Kidney (tissue), 14 donors: Measurements from ENCODE around the gene CYTH2. TPM values are rescaled to one million over a fixed set of nuclear protein-coding genes. Genes with fewer than 3 reads are reported as not detected.

Experiments
- DNase-seq, 5 donors: peaks; one replicate each; pipeline ENCODE4 v3.0.0-alpha.2; 2013 to 2020
- FAIRE-seq: peaks from 2 replicates; lab custom pipeline; 2012; peaks lifted over from hg19 to GRCh38; lab: Jason Lieb, UNC
- H3K27ac ChIP-seq, 2 donors: one replicate each; pipeline ENCODE4 v1.7.0; 2013; ENCODE audit warnings: low read depth in 2 of 2, low read length in 2 of 2, inconsistent platforms in 1 of 2
- H3K27me3 ChIP-seq: one replicate; pipeline ENCODE4 v1.7.1; 2013; ENCODE audit warnings: low read length, inconsistent platforms; ENCODE audit not compliant: control insufficient read depth, insufficient read depth
- H3K36me3 ChIP-seq, 3 donors: one replicate each; pipeline versions ENCODE4 v1.7.0 to v1.7.1; 2013; ENCODE audit warnings: low read length in 3 of 3, control low read depth in 1 of 3, inconsistent platforms in 1 of 3; ENCODE audit not compliant: insufficient read depth in 3 of 3, control insufficient read depth in 2 of 3
- H3K4me1 ChIP-seq, 3 donors: one replicate each; pipeline versions ENCODE4 v1.7.0 to v1.7.1; 2013; ENCODE audit warnings: low read length in 3 of 3, inconsistent platforms in 1 of 3, low read depth in 1 of 3; ENCODE audit not compliant: control insufficient read depth in 2 of 3, insufficient read depth in 2 of 3
- H3K4me3 ChIP-seq, 3 donors: one replicate each; pipeline versions ENCODE4 v1.7.0 to v1.8.1; 2013; ENCODE audit warnings: low read length in 3 of 3, control low read depth in 1 of 3, inconsistent platforms in 1 of 3
- H3K9ac ChIP-seq, 3 donors: one replicate each; pipeline versions ENCODE4 v1.7.0 to v1.7.1; 2013; ENCODE audit warnings: low read length in 3 of 3, control low read depth in 1 of 3, inconsistent platforms in 1 of 3
- H3K9me3 ChIP-seq, 3 donors: one replicate each; pipeline versions ENCODE4 v1.7.0 to v1.7.1; 2013; ENCODE audit warnings: low read length in 3 of 3, control low read depth in 1 of 3, inconsistent platforms in 1 of 3; ENCODE audit not compliant: control insufficient read depth in 2 of 3, insufficient read depth in 1 of 3
- intact Hi-C: fragments of 100-400 bp; cut with DNase I; formaldehyde crosslinking; loops from one replicate; pipeline ENCODE4 v1.11.1; 2022
- polyA plus RNA-seq: library from polyadenylated mRNA; stranded (reverse); fragments of 350-450 nt; fragmentation: Illumina TruSeq; extraction: RNeasy Lipid Tissue Mini Kit (QIAGEN cat#74804); gene quantifications from one replicate; pipeline ENCODE4 v1.2.3, GENCODE V29; 2014; ENCODE audit warnings: low read depth, low replicate concordance; ENCODE audit not compliant: insufficient read depth
- total RNA-seq: library from RNA; stranded (reverse); fragmentation: NEBNext Ultra II Directional; extraction: Animal tissue kit (Norgen Biotek cat#: 25700); gene quantifications from one replicate; pipeline ENCODE4 v1.2.1, GENCODE V29; 2021
- TF ChIP-seq, protein P1 (sequence below): IDR thresholded peaks from 3 replicates; pipeline ENCODE4 v1.5.1; 2012; ENCODE audit warnings: mild to moderate bottlenecking, moderate library complexity, borderline replicate concordance; ENCODE audit not compliant: insufficient read depth; ENCODE audit errors: extremely low read depth
- donor health status: control.
- donor health status: control.
- donor health status: control.
- donor health status: control.
- donor health status: control.
- donor health status: DM: yes; HTN: yes; CAD: no.
- donor health status: Normal renal cell carcinoma (clear cell type).

CYTH2 gene
- total and polyA plus RNA-seq, 2 donors from 2014 or later: 51.0 to 96.1 TPM

- TF ChIP-seq, protein P1, sequence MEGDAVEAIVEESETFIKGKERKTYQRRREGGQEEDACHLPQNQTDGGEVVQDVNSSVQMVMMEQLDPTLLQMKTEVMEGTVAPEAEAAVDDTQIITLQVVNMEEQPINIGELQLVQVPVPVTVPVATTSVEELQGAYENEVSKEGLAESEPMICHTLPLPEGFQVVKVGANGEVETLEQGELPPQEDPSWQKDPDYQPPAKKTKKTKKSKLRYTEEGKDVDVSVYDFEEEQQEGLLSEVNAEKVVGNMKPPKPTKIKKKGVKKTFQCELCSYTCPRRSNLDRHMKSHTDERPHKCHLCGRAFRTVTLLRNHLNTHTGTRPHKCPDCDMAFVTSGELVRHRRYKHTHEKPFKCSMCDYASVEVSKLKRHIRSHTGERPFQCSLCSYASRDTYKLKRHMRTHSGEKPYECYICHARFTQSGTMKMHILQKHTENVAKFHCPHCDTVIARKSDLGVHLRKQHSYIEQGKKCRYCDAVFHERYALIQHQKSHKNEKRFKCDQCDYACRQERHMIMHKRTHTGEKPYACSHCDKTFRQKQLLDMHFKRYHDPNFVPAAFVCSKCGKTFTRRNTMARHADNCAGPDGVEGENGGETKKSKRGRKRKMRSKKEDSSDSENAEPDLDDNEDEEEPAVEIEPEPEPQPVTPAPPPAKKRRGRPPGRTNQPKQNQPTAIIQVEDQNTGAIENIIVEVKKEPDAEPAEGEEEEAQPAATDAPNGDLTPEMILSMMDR: no peak
- no peak overlapping the region for H3K9ac ChIP-seq
- no peak for DNase-seq
- H3K4me1 ChIP-seq: no peaks in the 10 kb centered on the region
- no peaks in the 10 kb centered on the region for H3K27me3 ChIP-seq
- intact Hi-C loops: no loop called here
- no peak overlapping the region for H3K4me3 ChIP-seq
- H3K36me3 ChIP-seq: no peaks in the 10 kb centered on the region
- FAIRE-seq: no peak
- peaks cover 0 to 5% (median 0%) of the 10 kb centered on the region in 3 donors for H3K9me3 ChIP-seq
- no peak overlapping the region for H3K27ac ChIP-seq
Observed at GRCh38 chr19:48520134-48520533, 51.0 kb downstream of the CYTH2 start.

- TF ChIP-seq, protein P1: no peak
- Histone ChIP-seq H3K27me3 (no peaks in the 10 kb centered on the region), H3K9ac (no peak overlapping the region), H3K4me3 (no peak overlapping the region), H3K4me1 (no peaks in the 10 kb centered on the region), H3K36me3 (no peaks in the 10 kb centered on the region), H3K27ac (no peak overlapping the region), H3K9me3 (peaks cover 0 to 16% (median 0%) of the 10 kb centered on the region in 3 donors)
- DNase-seq (no peak), FAIRE-seq (no peak)
- intact Hi-C loops: no loop called here
Observed at GRCh38 chr19:48524221-48524620, 55.1 kb downstream of the CYTH2 start.

DNA sequence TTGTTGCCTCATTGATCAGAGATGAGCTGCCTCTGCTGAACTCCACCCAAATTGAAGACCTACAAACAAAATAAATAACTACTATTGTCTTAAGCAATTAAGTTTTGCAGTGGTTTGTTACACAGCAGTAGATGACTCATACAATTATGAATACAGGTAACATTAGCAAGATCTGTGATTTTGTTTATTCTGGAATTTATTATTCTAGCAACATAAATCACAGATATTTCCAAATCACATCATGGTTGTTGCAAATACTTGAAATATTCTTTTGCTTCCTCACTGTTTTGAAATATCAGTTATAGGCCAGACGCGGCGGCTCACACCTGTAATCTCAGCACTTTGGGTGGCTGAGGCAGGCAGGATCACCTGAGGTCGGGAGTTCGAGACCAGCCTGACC is 55.6 kb downstream of the CYTH2 start:
- Histone ChIP-seq H3K4me1 (no peaks in the 10 kb centered on the region), H3K9me3 (peaks cover 0 to 17% (median 0%) of the 10 kb centered on the region in 3 donors), H3K27me3 (no peaks in the 10 kb centered on the region), H3K4me3 (no peak overlapping the region), H3K36me3 (no peaks in the 10 kb centered on the region), H3K27ac (no peak overlapping the region), H3K9ac (no peak overlapping the region)
- TF ChIP-seq, protein P1: no peak
- DNase-seq (no peak), FAIRE-seq (no peak)
- intact Hi-C loops: no loop called here

DNA sequence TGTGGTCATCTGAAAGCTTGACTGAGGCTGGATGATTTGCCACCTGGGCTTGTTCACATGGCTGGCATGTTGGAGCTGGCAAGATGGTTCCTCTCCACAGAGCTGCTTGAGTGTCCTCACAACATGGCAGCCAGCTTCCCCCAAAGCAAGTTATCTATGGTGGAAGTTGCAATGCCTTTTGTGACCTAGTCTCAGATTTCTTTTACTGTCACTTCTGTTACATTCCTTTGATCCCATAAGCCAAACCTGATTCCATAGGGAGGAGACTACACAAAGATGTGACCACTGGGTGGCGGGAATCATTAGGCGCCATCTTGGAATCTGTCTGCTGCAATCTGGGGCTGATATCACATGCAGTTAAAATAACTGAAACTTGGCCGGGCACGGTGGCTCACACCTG is 60.0 kb downstream of the CYTH2 start:
- FAIRE-seq (no peak), DNase-seq (no peak)
- TF ChIP-seq, protein P1: no peak
- H3K9ac ChIP-seq: no peak overlapping the region
- no peaks in the 10 kb centered on the region for H3K36me3 ChIP-seq
- intact Hi-C loops: no loop called here
- H3K9me3 ChIP-seq: peaks cover 0 to 15% (median 0%) of the 10 kb centered on the region in 3 donors
- H3K27ac ChIP-seq: no peak overlapping the region
- no peak overlapping the region for H3K4me3 ChIP-seq
- H3K4me1 ChIP-seq: no peaks in the 10 kb centered on the region
- no peaks in the 10 kb centered on the region for H3K27me3 ChIP-seq
